ENCODE data around the gene ARIH1.
A peak's percentile ranks its signal among the peaks of the same experiment; 100 is the strongest.
"Not testable (repeated sequence)": the region's sequence is repeated elsewhere in the genome, so short reads cannot be mapped to it uniquely, and the experiment has no call there.

The ARIH1 gene
- total RNA-seq, result 169 to 246 (median 200) reads per million in 4 donors

DNA sequence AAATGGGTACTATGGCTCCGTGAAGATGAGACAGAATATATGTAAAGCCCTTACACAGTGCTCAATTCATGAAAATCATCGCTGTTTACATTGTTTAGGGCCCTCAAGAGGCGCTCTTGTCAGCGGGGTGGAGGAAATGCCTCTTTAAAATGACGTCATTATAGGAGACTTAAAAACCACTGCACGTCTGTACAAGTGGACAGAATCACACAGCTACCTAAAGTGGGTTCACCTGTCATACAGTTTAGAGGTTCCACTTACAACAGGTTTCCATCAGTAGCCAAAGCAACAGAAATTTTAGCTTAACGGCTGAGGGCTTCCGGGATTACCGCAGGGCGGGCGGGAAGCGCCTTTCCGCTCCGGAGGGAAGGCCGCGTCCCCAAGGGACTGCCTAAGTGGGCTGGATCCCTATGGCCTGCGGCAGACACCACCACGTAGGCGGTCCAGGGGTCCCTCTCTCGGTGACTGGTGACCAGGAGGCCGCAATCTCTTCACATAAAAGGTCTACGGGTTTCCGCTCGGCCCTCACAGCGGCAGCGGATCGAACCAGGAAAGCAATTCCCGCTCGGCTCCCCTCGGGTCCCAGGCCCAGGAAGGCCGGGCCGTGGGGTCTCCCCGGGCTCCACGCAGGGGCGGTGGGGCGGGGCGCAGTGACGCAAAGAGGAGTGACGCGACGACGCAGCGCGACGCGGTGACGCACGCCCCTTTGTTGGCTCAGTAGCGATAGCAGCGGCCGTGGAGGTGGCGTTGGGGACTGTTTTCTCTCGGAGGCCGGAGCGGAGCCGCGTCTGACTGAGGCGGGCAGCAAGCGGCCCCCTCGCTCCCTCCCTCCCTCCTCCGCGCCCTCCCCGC, at the start of gene ARIH1:
TSS of gene ARIH1 (plus strand) at position 717 of the 852 bp plus-strand sequence. CDS start 310 bp downstream, outside the sequence.
- peak; percentile 91 to 97 (median 95) for DNase-seq

DNA sequence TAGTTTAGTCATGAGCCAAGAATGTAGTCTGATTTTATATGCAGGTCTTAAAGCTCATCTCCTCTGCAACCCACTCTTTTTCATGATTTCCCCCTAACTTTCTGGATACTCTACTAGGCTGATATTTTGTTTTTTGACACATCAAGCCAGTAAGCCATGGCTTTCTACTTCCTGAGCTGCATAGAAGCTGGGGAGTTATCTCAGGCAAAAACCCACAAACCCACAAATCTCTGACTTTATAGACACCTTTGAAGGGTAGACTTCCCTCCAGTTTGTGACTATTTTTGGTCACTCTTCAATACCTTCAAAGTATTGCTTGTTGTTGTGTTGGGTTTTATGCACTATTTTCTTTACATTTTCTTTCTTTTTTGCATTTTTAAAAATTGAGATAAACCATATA, 47.4 kb upstream of the ARIH1 start:
- no peak for DNase-seq

DNA sequence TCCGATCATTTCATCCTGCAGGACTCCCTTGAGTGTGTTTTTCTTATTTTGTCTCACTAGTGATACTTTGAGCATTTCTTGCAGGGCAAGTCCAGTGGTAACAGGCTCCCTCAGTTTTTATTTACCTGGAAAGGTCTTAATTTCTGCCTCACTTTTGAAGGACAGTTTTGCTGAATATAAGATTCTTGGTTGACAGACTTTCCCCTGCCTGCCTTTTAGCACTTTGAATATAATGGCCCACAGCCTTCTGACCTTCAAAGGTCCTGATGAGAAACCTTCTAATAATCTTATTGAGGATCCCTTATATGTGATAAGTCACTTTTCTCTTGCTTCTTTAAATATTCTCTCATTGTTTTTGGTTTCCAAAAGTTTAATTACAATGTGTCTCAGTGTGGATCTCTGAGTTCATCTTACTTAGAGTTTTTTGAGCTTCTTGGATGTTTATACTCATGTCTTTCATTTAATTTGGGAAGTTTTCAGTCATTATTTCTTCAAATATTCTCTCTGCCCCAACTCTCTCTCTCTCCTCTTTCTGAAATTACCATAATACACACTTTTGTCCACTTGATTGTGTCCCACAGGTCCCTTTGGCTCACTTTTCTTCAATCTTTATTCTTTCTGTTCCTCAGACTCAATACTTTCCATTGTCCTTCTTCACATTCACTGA, 36.3 kb upstream of the ARIH1 start:
- no peak for DNase-seq

- not testable (repeated sequence) for DNase-seq
These were observed 31.3 kb upstream of the ARIH1 start for GRCh38 chr15:72442848-72443247.

DNA sequence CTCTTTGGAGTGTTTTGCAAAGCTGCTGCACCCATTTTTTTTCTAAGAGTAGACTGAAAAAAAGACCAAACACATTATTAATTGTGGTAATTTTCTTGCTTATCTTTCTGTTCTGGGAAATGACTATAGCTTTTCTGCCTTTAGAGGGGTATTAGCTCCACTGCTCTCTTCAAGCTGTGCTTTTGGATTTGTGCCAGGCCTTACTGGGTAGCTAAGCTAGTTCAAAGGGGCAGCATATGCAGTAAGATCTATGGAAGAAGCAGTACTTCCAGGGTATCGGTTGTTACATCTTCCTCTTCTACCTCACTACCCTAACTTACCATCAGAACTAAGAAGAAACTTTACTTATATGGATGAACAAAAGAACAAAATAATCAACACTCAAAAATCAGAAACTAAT, 28.7 kb upstream of the ARIH1 start:
- DNase-seq, result no peak

- no peak for DNase-seq
These were observed 23.3 kb upstream of the ARIH1 start for GRCh38 chr15:72450805-72451204.

DNA sequence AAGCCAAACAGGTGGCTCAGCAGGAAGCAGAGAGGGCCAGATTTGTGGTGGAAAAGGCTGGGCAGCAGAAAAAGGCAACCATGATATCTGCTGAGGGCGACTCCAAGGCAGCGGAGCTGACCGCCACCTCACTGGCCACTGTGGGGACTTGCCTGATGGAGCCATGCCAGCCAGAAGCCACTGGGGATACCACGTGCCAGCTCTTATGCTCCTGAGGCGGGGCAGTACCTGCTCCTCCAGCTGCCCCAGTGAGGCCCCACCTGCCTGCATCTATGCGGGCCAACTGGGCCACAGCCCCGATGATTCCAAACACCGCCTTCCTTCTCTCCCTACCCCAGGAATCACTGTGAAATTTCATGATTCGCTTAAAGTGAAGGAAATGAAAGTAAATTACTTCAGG, 22.9 kb upstream of the ARIH1 start:
- DNase-seq, result no peak

- DNase-seq, result no peak
These were observed 17.4 kb upstream of the ARIH1 start for GRCh38 chr15:72456684-72457083.

DNA sequence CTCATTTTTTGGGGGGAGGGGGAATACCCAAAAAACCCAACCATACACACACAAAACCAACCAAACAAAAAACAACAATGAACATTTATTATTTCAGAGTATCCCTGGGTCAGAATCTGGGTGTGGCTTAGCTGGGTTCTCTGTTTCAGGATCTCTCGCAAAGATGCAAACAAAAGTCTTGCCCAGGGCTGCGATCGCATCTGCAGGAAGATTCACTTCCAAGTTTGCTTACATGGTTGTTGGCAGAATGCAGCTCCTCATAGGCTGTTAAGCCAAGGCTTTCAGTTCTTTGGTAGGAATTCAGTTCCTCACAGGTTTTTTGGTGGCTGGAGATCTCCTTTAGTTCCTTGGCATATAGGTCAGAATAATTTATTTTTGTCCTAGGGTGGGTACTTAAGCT, 13.7 kb upstream of the ARIH1 start:
- no peak for DNase-seq

DNA sequence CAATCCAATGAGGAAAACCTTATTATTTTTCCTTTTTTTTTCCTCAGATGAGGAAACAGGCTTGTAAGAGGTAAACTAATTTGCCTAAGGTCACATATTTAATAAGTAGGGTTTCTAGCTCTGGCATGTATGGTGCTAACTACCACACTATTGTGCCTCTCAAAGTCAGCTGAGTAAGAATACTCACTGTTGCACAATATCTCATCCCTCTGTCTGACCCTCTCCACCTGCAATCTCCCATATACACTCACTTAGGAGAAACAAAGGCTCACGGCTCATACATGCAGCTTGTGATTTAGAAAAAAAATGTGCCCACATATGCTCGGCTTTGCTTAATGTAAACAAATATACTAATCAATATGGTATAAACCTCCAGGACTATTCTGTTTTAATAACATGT, 10.4 kb upstream of the ARIH1 start:
- DNase-seq, result no peak

GRCh38 chr15:72464251-72464650, 9.9 kb upstream of the ARIH1 start:
- no peak for DNase-seq

DNA sequence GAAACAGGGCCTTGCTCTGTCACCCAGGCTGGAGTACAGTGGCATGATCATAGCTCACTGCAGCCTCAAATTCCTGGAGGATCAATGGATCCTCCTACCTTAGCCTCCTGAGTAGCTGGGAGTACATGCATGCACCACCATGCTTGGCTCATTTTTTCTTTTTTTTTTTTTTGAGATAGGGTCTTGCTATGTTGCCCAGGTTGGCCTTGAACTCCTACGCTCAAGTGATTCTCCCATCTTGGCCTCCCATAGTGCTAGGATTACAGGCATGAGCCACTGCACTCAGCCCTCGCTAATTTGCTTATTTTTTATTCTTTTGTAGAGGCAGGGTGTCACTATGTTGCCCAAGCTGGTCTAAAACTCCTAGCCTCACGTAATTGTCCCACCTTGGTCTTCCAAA, 6.0 kb upstream of the ARIH1 start:
- no peak for DNase-seq

GRCh38 chr15:72472992-72473610, 1.0 kb upstream of the ARIH1 start:
- peak in 1 of 5 donors; percentile 13 for DNase-seq

DNA sequence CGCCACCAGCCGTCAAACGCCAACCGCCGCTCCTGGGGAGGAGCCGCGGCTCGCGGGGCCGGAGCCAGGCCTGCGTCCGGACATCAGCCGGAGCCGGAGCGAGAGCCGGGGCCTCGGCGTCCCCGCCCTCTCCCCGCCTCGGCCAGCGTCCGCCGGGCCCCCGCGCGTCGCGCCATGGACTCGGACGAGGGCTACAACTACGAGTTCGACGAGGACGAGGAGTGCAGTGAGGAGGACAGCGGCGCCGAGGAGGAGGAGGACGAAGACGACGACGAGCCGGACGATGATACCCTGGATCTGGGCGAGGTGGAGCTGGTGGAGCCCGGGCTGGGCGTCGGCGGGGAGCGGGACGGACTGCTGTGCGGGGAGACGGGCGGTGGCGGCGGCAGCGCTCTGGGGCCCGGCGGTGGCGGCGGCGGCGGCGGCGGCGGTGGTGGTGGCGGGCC, 359 bp downstream of the ARIH1 start:
- peak in 2 of 5 donors; percentile 13 to 24 for DNase-seq

- DNase-seq, result peak; percentile 63 to 83 (median 76)
These were observed 940 bp downstream of the ARIH1 start for GRCh38 chr15:72474912-72475628.

DNA sequence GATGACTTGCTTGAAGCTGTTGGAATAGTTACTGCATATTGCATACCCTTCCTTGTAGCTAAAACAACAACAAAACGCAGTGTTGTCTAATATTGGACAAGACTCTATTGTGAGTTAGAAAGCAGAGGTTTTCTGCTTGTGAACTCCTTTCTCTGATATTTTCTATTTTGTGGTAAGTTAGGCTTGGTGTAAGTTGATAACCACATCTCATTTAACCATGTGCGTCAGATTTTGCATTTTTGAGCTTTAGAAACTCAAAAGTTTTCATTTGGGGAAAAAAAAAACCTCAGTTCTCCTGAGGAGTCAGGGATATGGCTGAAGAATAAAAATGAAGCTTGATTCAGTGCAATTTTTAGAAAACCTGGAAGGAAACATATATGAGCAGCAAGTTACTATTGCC, 1.5 kb downstream of the ARIH1 start:
- DNase-seq, result no peak

GRCh38 chr15:72476330-72476729, 2.2 kb downstream of the ARIH1 start:
- DNase-seq, result not testable (repeated sequence)

GRCh38 chr15:72481015-72481659, 7.0 kb downstream of the ARIH1 start:
- DNase-seq, result no peak

DNA sequence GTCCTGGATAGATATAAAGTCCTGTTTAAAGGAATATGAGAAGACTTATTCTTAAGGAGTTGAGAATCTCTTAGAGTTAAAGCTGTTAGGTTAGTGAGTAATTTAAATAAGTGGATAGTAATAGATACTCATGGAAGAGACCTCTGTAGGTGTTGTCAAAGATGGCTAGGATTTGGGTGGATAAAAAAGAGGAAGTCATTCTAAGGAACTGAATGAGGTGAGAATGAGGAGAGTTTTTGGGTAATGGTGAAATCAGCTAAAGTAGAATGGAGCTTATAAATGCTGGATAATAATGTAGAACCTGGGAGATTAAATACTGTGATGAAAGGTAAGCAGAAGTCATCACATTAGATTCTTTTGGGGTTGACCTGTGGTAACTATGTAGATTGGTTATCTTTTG, 8.1 kb downstream of the ARIH1 start:
- DNase-seq, result no peak

DNA sequence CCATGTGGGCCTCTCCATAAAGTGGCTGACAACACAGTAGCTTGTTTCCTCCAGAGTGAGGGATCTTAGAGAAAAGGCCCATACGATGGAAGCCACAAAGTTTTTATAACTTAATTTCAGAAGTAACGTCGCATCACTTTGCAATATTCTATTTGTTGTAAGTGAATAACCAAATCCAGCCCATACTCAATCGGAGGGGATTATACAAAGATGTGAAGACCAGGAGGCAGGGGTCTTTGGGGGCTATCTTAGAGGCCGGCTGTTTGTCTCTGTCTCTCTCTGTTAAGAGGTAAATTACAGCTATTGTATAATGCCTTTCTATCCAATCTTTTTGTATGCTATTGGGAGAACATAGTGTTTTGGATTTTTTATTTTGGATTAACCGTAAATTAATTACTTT, 9.1 kb downstream of the ARIH1 start:
- DNase-seq, result no peak

- DNase-seq, result no peak
These were observed 12.0 kb downstream of the ARIH1 start for GRCh38 chr15:72486144-72486543.

DNA sequence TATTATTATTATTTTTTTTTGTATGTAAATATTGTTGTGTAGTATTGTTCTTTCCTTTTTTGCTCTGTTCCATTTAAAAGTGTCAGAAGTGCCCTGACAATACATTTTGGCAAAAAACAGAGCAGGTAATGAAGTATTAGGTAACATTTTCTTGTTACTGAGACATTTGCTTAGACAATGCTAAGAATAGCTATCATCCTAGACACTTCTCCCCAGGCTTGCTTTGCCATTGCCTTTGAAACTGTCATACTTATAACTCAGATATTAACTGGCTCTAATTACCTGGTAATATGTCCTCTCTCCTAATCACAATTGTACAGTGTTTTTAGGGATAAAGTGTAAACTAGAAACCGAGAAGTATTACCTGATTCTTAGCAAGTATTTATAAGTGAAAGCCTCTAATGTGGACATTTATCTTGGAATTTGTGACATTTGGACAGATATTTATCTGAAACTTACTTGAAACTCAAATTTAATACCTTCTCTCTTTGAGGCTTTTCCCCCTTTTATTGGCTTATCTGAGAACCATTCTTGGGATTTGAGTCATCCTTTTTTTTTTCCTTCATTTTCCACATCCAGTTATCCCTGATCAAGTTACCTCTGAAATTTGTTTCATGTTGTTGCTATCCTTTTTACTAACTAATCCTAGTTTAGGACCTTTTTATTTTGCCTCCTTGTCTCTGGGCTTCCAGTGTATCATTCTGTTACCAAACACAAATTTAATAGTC, 13.1 kb downstream of the ARIH1 start:
- no peak for DNase-seq
